ENCODE results near the gene PPP1R37.

Gene PPP1R37

GRCh38 chr19:45094137-45094536 lies 1.2 kb downstream of the PPP1R37 start:
- TF ChIP-seq CTCF (IDR thresholded peaks at IDR 0.05): no peak

DNA sequence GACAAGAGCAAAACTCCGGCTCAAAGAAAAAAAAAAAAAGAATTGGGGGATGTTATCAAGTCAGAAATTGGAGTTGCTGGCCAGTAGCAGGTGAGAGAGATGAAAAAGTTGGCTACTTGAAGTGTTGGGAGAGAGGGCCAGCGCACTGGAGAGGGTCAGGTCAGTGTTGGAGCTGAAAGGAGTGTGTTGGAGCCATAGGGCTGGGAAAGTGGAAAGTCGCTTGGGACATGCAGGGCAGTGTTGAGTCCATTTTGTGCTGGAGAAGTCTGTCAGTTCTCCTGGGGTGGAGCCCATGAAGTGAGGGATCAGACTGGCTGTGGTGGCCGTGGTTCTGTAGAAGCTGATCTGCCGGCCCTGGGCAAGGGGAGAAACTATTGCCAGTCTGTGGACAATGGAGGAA lies 1.7 kb downstream of the PPP1R37 start:
- no peak for TF ChIP-seq CTCF (IDR thresholded peaks at IDR 0.05)

GRCh38 chr19:45095496-45096413 lies 2.8 kb downstream of the PPP1R37 start:
- TF ChIP-seq CTCF (IDR thresholded peaks at IDR 0.05): no peak

- no peak for TF ChIP-seq CTCF (IDR thresholded peaks at IDR 0.05)
These were observed 3.7 kb downstream of the PPP1R37 start for GRCh38 chr19:45096700-45097099.

DNA sequence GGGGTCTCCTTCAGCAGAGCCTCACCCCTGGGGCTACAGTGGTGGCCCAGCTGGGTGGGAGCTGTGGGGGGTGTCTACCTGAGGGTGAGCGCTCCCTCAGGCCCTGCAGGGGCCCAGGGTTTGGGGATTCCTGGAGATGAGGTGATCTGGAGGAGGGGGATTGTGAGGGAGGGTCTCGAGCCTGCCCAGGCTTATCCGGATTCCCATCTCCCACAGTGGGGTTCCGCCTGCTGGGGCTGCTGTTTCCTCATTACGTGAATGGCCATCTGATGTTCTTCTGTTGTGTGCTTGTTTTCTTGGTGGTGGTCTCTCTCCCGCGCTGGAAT lies 4.4 kb downstream of the PPP1R37 start:
- no peak for TF ChIP-seq CTCF (IDR thresholded peaks at IDR 0.05)

DNA sequence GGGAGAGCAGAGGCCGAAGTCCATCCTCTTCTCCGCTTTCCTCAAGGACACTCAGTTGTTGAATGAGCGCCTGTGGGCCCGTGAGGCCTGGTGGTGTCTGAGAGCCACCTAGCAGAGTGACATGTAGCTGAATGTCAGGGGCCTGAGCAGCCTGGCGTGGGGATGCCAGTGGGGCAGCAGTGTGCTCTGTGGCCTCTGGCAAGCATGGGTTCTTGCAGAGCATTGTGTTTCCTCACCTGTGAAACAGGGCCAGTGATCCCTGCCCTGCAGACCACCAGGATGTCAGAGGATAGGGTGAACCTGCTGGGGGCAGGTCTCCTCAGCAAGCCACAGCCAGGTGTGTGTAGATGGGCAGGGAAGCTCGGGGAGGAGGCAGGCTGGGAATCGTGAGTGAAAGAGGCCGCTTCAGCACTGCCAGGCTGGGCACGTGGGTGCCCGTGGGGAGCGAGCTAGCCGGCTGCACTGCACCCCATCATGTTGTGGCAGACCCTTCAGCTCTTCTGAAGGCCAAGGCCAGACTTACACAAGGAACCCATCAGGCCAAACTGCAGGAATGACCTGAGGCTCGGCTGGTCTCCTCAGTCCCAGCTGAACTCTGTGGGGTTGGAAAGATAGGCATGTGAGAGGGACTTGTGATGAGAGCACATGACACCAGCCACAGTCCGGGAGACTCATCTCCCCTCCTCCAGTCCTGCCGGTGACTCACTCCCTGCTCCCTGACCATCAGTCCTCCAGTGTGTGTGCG lies 5.0 kb downstream of the PPP1R37 start:
- no peak for TF ChIP-seq CTCF (IDR thresholded peaks at IDR 0.05)

GRCh38 chr19:45098521-45099466 lies 5.8 kb downstream of the PPP1R37 start:
- TF ChIP-seq CTCF (IDR thresholded peaks at IDR 0.05): no peak
